ENCODE data around the gene SLC26A2.

SLC26A2 gene

GRCh38 chr5:150013931-150014330 is 53.4 kb downstream of the SLC26A2 start:
- DNase-seq (ENCODE audit: extremely low read depth, low read depth): no peak
- no peak for TF ChIP-seq CTCF (IDR thresholded peaks at IDR 0.05; ENCODE audit: low read depth, low read length)

- DNase-seq (ENCODE audit: extremely low read depth, low read depth): no peak
- TF ChIP-seq CTCF (IDR thresholded peaks at IDR 0.05; ENCODE audit: low read depth, low read length): no peak
Measured at GRCh38 chr5:150014456-150014855, 53.9 kb downstream of the SLC26A2 start.

- TF ChIP-seq CTCF (IDR thresholded peaks at IDR 0.05; ENCODE audit: low read depth, low read length): no peak
- DNase-seq (ENCODE audit: extremely low read depth, low read depth): no peak
Measured at GRCh38 chr5:150015415-150015814, 54.9 kb downstream of the SLC26A2 start.

- DNase-seq (ENCODE audit: extremely low read depth, low read depth): no peak
- TF ChIP-seq CTCF (IDR thresholded peaks at IDR 0.05; ENCODE audit: low read depth, low read length): no peak
Measured at GRCh38 chr5:150016537-150016936, 56.0 kb downstream of the SLC26A2 start.

- no peak for DNase-seq (ENCODE audit: extremely low read depth, low read depth)
- TF ChIP-seq CTCF (IDR thresholded peaks at IDR 0.05; ENCODE audit: low read depth, low read length): no peak
Measured at GRCh38 chr5:150017226-150018005, 56.9 kb downstream of the SLC26A2 start.

- DNase-seq (ENCODE audit: extremely low read depth, low read depth): no peak
- no peak for TF ChIP-seq CTCF (IDR thresholded peaks at IDR 0.05; ENCODE audit: low read depth, low read length)
Measured at GRCh38 chr5:150020249-150020648, 59.7 kb downstream of the SLC26A2 start.

GRCh38 chr5:150021491-150022157 is 61.1 kb downstream of the SLC26A2 start:
- no peak for DNase-seq (ENCODE audit: extremely low read depth, low read depth)
- TF ChIP-seq CTCF (IDR thresholded peaks at IDR 0.05; ENCODE audit: low read depth, low read length): no peak

All from AG09319 (cell line).